Left ventricle myocardium inferior (tissue), 1 donor: ENCODE measurements around the gene INSYN1. TPM values are rescaled to one million over a fixed set of nuclear protein-coding genes. Genes with fewer than 3 reads are reported as not detected.
A peak's percentile ranks its signal among the peaks of the same experiment; 100 is the strongest.

Experiments
- DNase-seq: peaks from one replicate; pipeline ENCODE4 v3.0.0-alpha.2; 2020
- H3K27ac ChIP-seq: fragments of 200-600 bp; replicated peaks from 2 replicates; pipeline ENCODE4 v1.8.0; 2021
- H3K27me3 ChIP-seq: fragments of 200-600 bp; 2 replicates; pipeline ENCODE4 v1.8.0; 2021; ENCODE audit warnings: low read depth
- H3K36me3 ChIP-seq: fragments of 200-600 bp; 2 replicates; pipeline ENCODE4 v1.8.0; 2021
- H3K4me1 ChIP-seq: fragments of 200-600 bp; 2 replicates; pipeline ENCODE4 v1.8.0; 2021
- H3K4me3 ChIP-seq: fragments of 200-600 bp; 2 replicates; pipeline ENCODE4 v1.8.0; 2021; ENCODE audit warnings: mild to moderate bottlenecking, moderate library complexity
- H3K9me3 ChIP-seq: fragments of 200-600 bp; replicated peaks from 2 replicates; pipeline ENCODE4 v1.8.0; 2021
- intact Hi-C: fragments of 100-400 bp; cut with micrococcal nuclease; formaldehyde crosslinking; loops from one replicate; pipeline ENCODE4 v1.11.0; 2022
- total RNA-seq: library from RNA; stranded (reverse); fragmentation: NEBNext Ultra II Directional; extraction: Animal tissue kit (Norgen Biotek cat#: 25700); gene quantifications from one replicate; pipeline ENCODE4 v1.2.1, GENCODE V29; 2021
- TF ChIP-seq, protein P1 (sequence below): fragments of 200-600 bp; IDR thresholded peaks from 2 replicates; pipeline ENCODE4 v1.8.0; 2021; ENCODE audit warnings: antibody characterized with exemption, mild to moderate bottlenecking, borderline replicate concordance
- donor health status: DM: no; HTN: yes; CAD: no; lungs with severe emphysema.

Gene INSYN1
- total RNA-seq, 1 donor from 2014 or later: 121 TPM

DNA sequence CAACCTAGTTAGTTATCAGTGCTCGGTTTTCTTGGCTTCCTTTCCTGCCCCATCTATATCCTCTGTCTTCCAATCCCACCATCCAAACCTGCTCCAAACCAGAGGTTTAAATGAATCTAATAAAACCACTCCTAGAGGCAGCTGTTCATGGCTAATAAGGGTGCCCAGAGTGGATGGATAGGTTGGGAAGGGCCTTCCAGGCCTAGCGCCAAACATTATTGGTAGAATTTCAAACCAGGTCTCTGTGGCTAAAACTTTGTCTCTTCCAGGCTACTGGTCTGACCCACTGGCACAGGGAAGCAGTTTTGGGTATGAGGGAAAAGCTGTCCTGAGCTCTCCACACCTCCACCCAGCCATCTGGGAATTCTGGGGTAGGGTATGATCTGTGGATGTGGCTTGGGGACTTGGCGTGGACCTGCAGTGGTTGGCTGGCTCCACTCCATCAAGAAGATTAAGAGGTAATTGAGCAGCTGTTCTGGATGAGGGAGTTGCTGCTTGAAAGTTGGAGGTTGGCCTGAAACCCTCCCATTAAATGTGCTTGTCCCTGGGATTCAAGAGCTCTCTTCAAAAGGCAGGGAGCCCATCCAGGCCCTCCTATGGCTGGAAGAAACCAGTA, 29.3 kb upstream of the INSYN1 start:
- H3K4me1 ChIP-seq: peaks cover 12% of the 10 kb centered on the region
- H3K4me3 ChIP-seq: no peak overlapping the region
- no peaks in the 10 kb centered on the region for H3K36me3 ChIP-seq
- TF ChIP-seq, protein P1, sequence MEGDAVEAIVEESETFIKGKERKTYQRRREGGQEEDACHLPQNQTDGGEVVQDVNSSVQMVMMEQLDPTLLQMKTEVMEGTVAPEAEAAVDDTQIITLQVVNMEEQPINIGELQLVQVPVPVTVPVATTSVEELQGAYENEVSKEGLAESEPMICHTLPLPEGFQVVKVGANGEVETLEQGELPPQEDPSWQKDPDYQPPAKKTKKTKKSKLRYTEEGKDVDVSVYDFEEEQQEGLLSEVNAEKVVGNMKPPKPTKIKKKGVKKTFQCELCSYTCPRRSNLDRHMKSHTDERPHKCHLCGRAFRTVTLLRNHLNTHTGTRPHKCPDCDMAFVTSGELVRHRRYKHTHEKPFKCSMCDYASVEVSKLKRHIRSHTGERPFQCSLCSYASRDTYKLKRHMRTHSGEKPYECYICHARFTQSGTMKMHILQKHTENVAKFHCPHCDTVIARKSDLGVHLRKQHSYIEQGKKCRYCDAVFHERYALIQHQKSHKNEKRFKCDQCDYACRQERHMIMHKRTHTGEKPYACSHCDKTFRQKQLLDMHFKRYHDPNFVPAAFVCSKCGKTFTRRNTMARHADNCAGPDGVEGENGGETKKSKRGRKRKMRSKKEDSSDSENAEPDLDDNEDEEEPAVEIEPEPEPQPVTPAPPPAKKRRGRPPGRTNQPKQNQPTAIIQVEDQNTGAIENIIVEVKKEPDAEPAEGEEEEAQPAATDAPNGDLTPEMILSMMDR: no peak
- no peak overlapping the region for H3K27ac ChIP-seq
- H3K9me3 ChIP-seq: no peaks in the 10 kb centered on the region
- intact Hi-C loops: no loop called here
- no peaks in the 10 kb centered on the region for H3K27me3 ChIP-seq
- no peak for DNase-seq

DNA sequence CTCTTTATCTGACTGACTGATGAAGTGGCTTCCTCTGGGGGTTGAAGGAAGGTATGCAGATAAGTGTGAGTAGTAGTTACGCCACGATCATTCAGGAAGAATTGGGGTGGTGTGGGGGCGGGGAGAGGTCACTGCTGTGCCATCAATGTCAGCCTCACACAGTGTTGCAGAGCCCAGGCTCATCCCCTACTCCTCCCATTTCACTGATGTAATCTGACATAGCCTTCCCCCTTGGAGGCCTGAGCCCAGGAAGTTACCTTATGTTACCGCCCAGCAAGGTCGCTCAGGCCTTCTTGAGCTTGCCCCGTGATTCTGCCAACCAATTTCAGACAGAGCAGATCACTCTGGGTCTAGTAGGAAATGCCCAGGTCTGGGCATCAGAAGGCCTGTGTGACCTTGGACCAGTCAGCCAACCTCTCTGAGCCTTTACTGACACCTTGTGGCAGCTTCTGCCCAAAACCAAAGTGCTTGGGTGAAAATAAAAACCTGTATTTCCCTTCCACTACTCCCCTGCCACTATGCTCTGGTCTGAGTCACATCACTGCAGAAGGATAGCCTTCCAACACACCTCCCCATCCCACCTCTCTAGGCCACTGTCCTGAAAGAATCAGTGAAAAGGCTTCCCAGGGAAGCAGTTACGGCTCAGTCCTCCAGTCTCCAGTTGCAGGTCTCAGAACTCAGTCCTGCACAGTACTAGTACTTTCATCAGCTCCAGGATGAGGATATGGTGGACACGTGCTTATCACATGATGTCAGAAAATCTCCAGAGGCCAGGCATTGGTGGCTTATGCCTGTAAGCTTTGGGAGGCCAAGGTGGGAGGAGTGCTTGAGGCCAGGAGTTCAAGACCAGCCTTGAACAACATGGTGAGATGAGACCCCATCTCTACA, 28.1 kb upstream of the INSYN1 start:
- no peak for DNase-seq
- no peak overlapping the region for H3K4me3 ChIP-seq
- H3K36me3 ChIP-seq: no peaks in the 10 kb centered on the region
- H3K4me1 ChIP-seq: peaks cover 10% of the 10 kb centered on the region
- no peaks in the 10 kb centered on the region for H3K9me3 ChIP-seq
- no peak overlapping the region for H3K27ac ChIP-seq
- intact Hi-C loops: no loop called here
- TF ChIP-seq, protein P1: peak; percentile 34
- no peaks in the 10 kb centered on the region for H3K27me3 ChIP-seq

DNA sequence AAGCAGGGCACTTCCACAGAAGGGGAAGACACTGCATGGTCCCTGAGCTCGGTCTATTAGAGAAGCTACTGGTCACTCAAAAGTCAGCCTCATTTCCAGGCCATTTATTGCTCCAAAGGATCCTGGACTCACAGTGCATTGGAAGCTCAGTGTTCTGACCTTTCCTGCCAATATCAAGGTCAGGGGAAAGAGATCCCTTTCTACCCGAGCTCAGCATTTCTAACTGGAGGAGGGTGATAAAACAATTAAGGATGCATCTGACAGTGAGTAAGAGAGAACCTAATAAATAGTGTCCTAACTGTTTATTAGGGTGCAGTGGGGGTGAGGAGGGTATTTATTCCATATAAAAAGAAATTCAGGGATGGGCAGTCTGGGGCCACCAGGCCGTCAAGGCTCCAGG, 26.8 kb upstream of the INSYN1 start:
- Histone ChIP-seq H3K27me3 (no peaks in the 10 kb centered on the region), H3K4me1 (peaks cover 20% of the 10 kb centered on the region), H3K36me3 (no peaks in the 10 kb centered on the region), H3K4me3 (no peak overlapping the region), H3K9me3 (no peaks in the 10 kb centered on the region), H3K27ac (no peak overlapping the region)
- DNase-seq: no peak
- intact Hi-C loops: no loop called here
- TF ChIP-seq, protein P1: no peak

DNA sequence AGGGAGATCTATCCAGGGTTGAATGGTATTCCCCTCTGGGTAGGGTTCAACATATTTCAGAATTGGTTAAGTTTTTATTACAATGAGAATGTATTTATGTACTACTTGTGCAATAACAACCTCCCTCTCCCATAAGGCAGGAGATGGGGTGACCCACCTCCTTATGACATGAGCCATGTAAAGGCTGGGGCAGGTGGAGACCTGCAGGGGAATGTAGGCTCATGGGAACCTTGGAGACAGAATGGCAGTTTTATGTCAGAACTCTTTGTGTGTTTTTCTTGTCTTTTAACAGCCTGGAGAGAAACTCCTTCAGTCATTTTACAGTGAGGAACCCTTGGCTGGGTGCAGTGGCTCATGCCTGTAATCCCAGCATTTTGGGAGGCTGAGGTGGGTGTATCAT, 24.6 kb upstream of the INSYN1 start:
- TF ChIP-seq, protein P1: no peak
- Histone ChIP-seq H3K4me3 (no peak overlapping the region), H3K27me3 (no peaks in the 10 kb centered on the region), H3K9me3 (no peaks in the 10 kb centered on the region), H3K27ac (no peak overlapping the region), H3K4me1 (peaks cover 36% of the 10 kb centered on the region), H3K36me3 (no peaks in the 10 kb centered on the region)
- intact Hi-C loops: no loop called here
- no peak for DNase-seq

DNA sequence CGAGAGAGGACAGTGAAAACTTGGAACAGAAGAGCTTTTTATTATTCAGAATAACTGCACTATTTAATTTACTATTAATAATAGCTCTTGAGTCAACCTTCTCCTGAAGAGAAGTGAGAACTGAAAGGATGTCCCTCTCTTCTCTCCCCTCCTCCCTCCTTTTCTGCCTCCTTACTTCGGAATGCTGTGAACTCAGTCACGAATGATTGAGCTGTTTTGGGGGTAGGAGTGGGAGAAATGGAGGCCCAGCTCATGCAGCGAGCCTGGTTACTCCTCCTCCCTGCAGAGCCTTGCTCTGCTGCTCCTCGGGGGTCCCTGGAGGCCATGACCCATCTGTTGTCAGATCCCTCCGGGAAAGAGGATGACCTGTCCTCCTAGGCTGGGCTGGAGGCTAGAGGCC, 20.3 kb upstream of the INSYN1 start:
- DNase-seq: no peak
- TF ChIP-seq, protein P1: no peak
- no peak overlapping the region for H3K4me3 ChIP-seq
- no peaks in the 10 kb centered on the region for H3K9me3 ChIP-seq
- peaks cover 36% of the 10 kb centered on the region for H3K4me1 ChIP-seq
- intact Hi-C loops: no loop called here
- peaks cover 4% of the 10 kb centered on the region for H3K27me3 ChIP-seq
- H3K36me3 ChIP-seq: no peaks in the 10 kb centered on the region
- no peak overlapping the region for H3K27ac ChIP-seq
